ENCODE measurements around the gene SNUPN. TPM values are rescaled to one million over a fixed set of nuclear protein-coding genes. Genes with fewer than 3 reads are reported as not detected.

Gene SNUPN
- total and polyA plus RNA-seq, 10 of the 15 experiments (the other 5 are each of a cell fraction or from before 2014, with no cell fraction given) = 19.0 to 50.3 (median 32.5) TPM

- H4K20me1 ChIP-seq (ENCODE audit: control insufficient read depth, insufficient read depth) = no peaks in the 10 kb centered on the region
- no peak for DNase-seq (ENCODE audit: low read depth, low spot score)
- TF ChIP-seq SMC3 (IDR thresholded peaks at IDR 0.05; ENCODE audit: borderline replicate concordance, low read length) (no peak), EZH2 (IDR thresholded peaks at IDR 0.05; ENCODE audit: borderline replicate concordance, control insufficient read depth, low read depth, low read length) (no peak), BCL3 (IDR thresholded peaks at IDR 0.05; ENCODE audit: borderline replicate concordance, insufficient read depth, low read depth, low read length, poor library complexity, severe bottlenecking) (no peak), FOS (IDR thresholded peaks at IDR 0.05; ENCODE audit: borderline replicate concordance, extremely low read depth, insufficient read length) (no peak), IRF4 (IDR thresholded peaks at IDR 0.05; ENCODE audit: low read depth, low read length) (no peak), SUZ12 (IDR thresholded peaks at IDR 0.05; ENCODE audit: unreplicated experiment) (no peak), ZBTB40 (IDR thresholded peaks at IDR 0.05; ENCODE audit: borderline replicate concordance) (no peak), IKZF1 (conservative IDR thresholded peaks at IDR 0.05) (no peak), JUNB (IDR thresholded peaks at IDR 0.05) (no peak), TAF1 (IDR thresholded peaks at IDR 0.05; ENCODE audit: borderline replicate concordance, low read depth, low read length) (no peak), BCLAF1 (IDR thresholded peaks at IDR 0.05) (no peak), ELK1 (IDR thresholded peaks at IDR 0.05; ENCODE audit: low read depth, low read length) (no peak), DPF2 (IDR thresholded peaks at IDR 0.05) (no peak)
- peaks cover 0 to 2% of the 10 kb centered on the region in 2 experiments; a peak in 2 of 4 replicates for H3K27me3 ChIP-seq (replicated peaks in 1 of 2; ENCODE audit: control insufficient read depth in 2 of 2, insufficient read depth in 2 of 2, low read length in 1 of 2)
- POLR2A ChIA-PET = no interaction called here
- RAD21 ChIA-PET (ENCODE audit: unreplicated experiment) = interaction anchor here (1.4 to 2.3 kb wide), 2 partner anchors 10 to 24 kb away, joined by 4 to 5 read pairs; partner anchors contain the start of genes IMP3 and SNUPN
- intact Hi-C loops (cut with micrococcal nuclease; ENCODE audit: unreplicated experiment) = loop anchor here (10.0 kb wide), 1 partner anchor 715 kb away; the partner anchor contains the start of gene COX5A
- no peak for FAIRE-seq
- no peak overlapping the region for H3K4me2 ChIP-seq (ENCODE audit: control insufficient read depth, insufficient read depth)
- SMC1A ChIA-PET (ENCODE audit: uncharacterized antibody, unreplicated experiment) = no interaction called here
- CTCF ChIA-PET = interaction anchor here (0.7 to 2.8 kb wide), 2 partner anchors 10 to 152 kb away, joined by 5 to 20 read pairs; partner anchors contain the start of gene IMP3
- H3K4me3 ChIP-seq = no peak overlapping the region
- H2AFZ ChIP-seq (ENCODE audit: control insufficient read depth, low read depth, low read length) = no peak overlapping the region
- H3K4me1 ChIP-seq (ENCODE audit: control insufficient read depth, insufficient read depth, low read length) = 0 out of 2 replicates have a peak, but pooled peaks cover 2% of the 10 kb centered on the region
- in situ Hi-C loops (cut with MboI) = loop anchor here (25.0 kb wide), 1 partner anchor 638 kb away; the partner anchor contains the start of gene PPCDC
- no peak overlapping the region for H3K9ac ChIP-seq (ENCODE audit: control insufficient read depth, insufficient read depth, low read length)
- ATAC-seq = no peak
- TSS peak; percentile 40 for BruUV-seq (replicated peaks)
- H3K9me3 ChIP-seq (replicated peaks; ENCODE audit: control insufficient read depth, insufficient read depth, low read length) = no peaks in the 10 kb centered on the region
- H3K36me3 ChIP-seq (ENCODE audit: control insufficient read depth in 2 of 2, insufficient read depth in 2 of 2, low read length in 1 of 2) = no peaks in the 10 kb centered on the region
- 71% methylated on average over 18 of the region's 18 CpGs for WGBS (ENCODE audit: insufficient coverage, insufficient replicate concordance, low lambda C conversion rate, missing lambda C conversion rate)
- no peaks in the 10 kb centered on the region for H3K79me2 ChIP-seq (ENCODE audit: control insufficient read depth, insufficient read depth, low read length)
- H3K27ac ChIP-seq (ENCODE audit: control insufficient read depth, insufficient read depth) = no peak overlapping the region
Observed at GRCh38 chr15:75649848-75650247, 24.3 kb upstream of the SNUPN start.
